GM13976 (cell line): ENCODE results near the gene SPRYD4.
"Not testable (repeated sequence)": the region's sequence is repeated elsewhere in the genome, so short reads cannot be mapped to it uniquely, and the experiment has no call there.

Experiments used
- DNase-seq: peaks from one replicate; pipeline ENCODE4 v3.0.0; 2012; ENCODE audit warnings: low spot score
- CTCF ChIP-seq: IDR thresholded peaks from 2 replicates; pipeline ENCODE4 v1.5.1; 2012; ENCODE audit warnings: borderline replicate concordance, mild to moderate bottlenecking; ENCODE audit not compliant: insufficient read depth; ENCODE audit errors: extremely low read depth, missing control alignments, control extremely low read depth
- in situ Hi-C: fragments of 300-500 bp; cut with MboI; formaldehyde crosslinking; loops from one replicate; pipeline ENCODE4 v1.12.0; 2022; ENCODE audit warnings: low sequenced_read_pairs, mixed read lengths, inconsistent platforms; ENCODE audit not compliant: unreplicated experiment

The SPRYD4 gene

GRCh38 chr12:56486694-56487093 is 18.3 kb downstream of the SPRYD4 start:
- DNase-seq: no peak
- in situ Hi-C loops: no loop called here
- no peak for TF ChIP-seq CTCF

- TF ChIP-seq CTCF: no peak
- peak; percentile 51 for DNase-seq
- in situ Hi-C loops: no loop called here
These were observed 19.2 kb downstream of the SPRYD4 start for GRCh38 chr12:56487448-56488040.

- no peak for TF ChIP-seq CTCF
- in situ Hi-C loops: no loop called here
- peak; percentile 93 for DNase-seq
These were observed 19.9 kb downstream of the SPRYD4 start, which contains the start of gene GLS2 for GRCh38 chr12:56488041-56488955. Gene GLS2, minus strand, starts transcription at chr12:56488161. Its CDS starts 43 bp downstream, at chr12:56488118.

GRCh38 chr12:56490360-56490759 is 22.0 kb downstream of the SPRYD4 start:
- TF ChIP-seq CTCF: no peak
- in situ Hi-C loops: no loop called here
- no peak for DNase-seq

- in situ Hi-C loops: not testable (repeated sequence)
These were observed 25.2 kb downstream of the SPRYD4 start for GRCh38 chr12:56493409-56494105.

GRCh38 chr12:56494106-56494415 is 25.7 kb downstream of the SPRYD4 start:
- DNase-seq, in situ Hi-C loops: not testable (repeated sequence)

More at GRCh38 chr12:56493409-56494105, 25.2 kb downstream of the SPRYD4 start:
- DNase-seq: not testable (repeated sequence)

GRCh38 chr12:56494481-56494880 is 26.1 kb downstream of the SPRYD4 start:
- in situ Hi-C loops, DNase-seq: not testable (repeated sequence)

GRCh38 chr12:56496704-56497103 is 28.3 kb downstream of the SPRYD4 start:
- DNase-seq, in situ Hi-C loops: not testable (repeated sequence)
- TF ChIP-seq CTCF: peak; percentile 46

GRCh38 chr12:56498126-56498902 is 29.9 kb downstream of the SPRYD4 start:
- in situ Hi-C loops, DNase-seq: not testable (repeated sequence)

GRCh38 chr12:56499452-56499851 is 31.1 kb downstream of the SPRYD4 start:
- DNase-seq, in situ Hi-C loops: not testable (repeated sequence)
